Measurements from ENCODE around the gene FALEC. TPM values are rescaled to one million over a fixed set of nuclear protein-coding genes. Genes with fewer than 3 reads are reported as not detected.

The FALEC gene
- total and polyA plus RNA-seq, 9 of the 15 experiments (the other 6 are each of a cell fraction or from before 2014, with no cell fraction given), result 0.15 to 1.8 (median 0.53) TPM; not detected in 5

GRCh38 chr1:150572918-150573647 lies 57.5 kb downstream of the FALEC start (continued):
- no peak for TF ChIP-seq MECOM (CRISPR knock-in tag; IDR thresholded peaks at IDR 0.05)
- TF ChIP-seq SFPQ (IDR thresholded peaks at IDR 0.05; ENCODE audit: low read depth, low read length), result no peak
- peak; percentile 72; the same call in 1 of the 2 replicates for TF ChIP-seq ZNF717 (CRISPR knock-in tag; IDR thresholded peaks at IDR 0.05)
- 0 out of 2 replicates have a peak, but pooled peaks have one; percentile 38 for TF ChIP-seq SP1 (CRISPR knock-in tag; IDR thresholded peaks at IDR 0.05)
- no peak for TF ChIP-seq EP300 (IDR thresholded peaks at IDR 0.05; ENCODE audit: low read length)
- TF ChIP-seq ID3 (CRISPR knock-in tag; IDR thresholded peaks at IDR 0.05), result no peak
- TF ChIP-seq ID3 (tag; IDR thresholded peaks at IDR 0.05), result no peak
- no peak for TF ChIP-seq ZNF23 (CRISPR knock-in tag; IDR thresholded peaks at IDR 0.05)
- TF ChIP-seq HNRNPH1 (optimal IDR thresholded peaks at IDR 0.05; ENCODE audit: low read depth, low read length), result no peak
- no peak for TF ChIP-seq HOXB6 (CRISPR knock-in tag; IDR thresholded peaks at IDR 0.05; ENCODE audit: borderline replicate concordance)
- TF ChIP-seq NR2C1 (IDR thresholded peaks at IDR 0.05), result no peak
- no peak for TF ChIP-seq NR2C1 (tag; IDR thresholded peaks at IDR 0.05)
- peak; percentile 35 for TF ChIP-seq PML (IDR thresholded peaks at IDR 0.05; ENCODE audit: low read length)
- no peak for TF ChIP-seq POLR3A (IDR thresholded peaks at IDR 0.05; ENCODE audit: borderline replicate concordance, extremely low read depth, insufficient read depth, insufficient read length)
- TF ChIP-seq CBFB (CRISPR knock-in tag; IDR thresholded peaks at IDR 0.05), result no peak
- TF ChIP-seq ZBTB12 (CRISPR knock-in tag; IDR thresholded peaks at IDR 0.05), result no peak
- 0 out of 2 replicates have a peak, but pooled peaks have one; percentile 69 for TF ChIP-seq IRF1 (CRISPR knock-in tag; IDR thresholded peaks at IDR 0.05; ENCODE audit: borderline replicate concordance)
- no peak for TF ChIP-seq ATF3 (IDR thresholded peaks at IDR 0.05)
- peak; percentile 58 for TF ChIP-seq ATF3 (CRISPR knock-in tag; conservative IDR thresholded peaks at IDR 0.05)
- no peak for TF ChIP-seq PRMT5 (CRISPR knock-in tag; IDR thresholded peaks at IDR 0.05)
- TF ChIP-seq ZNF253 (CRISPR knock-in tag; conservative IDR thresholded peaks at IDR 0.05), result 0 out of 2 replicates have a peak, but pooled peaks have one; percentile 6
- TF ChIP-seq C11orf30 (IDR thresholded peaks at IDR 0.05; ENCODE audit: low read depth), result no peak

All from K562 (cell line).